Loucy (cell line): ENCODE results near the gene RBM20.

Experiments used
- EZH2phosphoT487 ChIP-seq: fragments of 200-600 bp; IDR thresholded peaks from 2 replicates; pipeline ENCODE4 v1.6.1; 2018; ENCODE audit warnings: antibody characterized with exemption, mild to moderate bottlenecking, moderate library complexity, borderline replicate concordance
- TF ChIP-seq, protein P1 (sequence below): fragments of 200-600 bp; sonication (generic); conservative IDR thresholded peaks from 2 replicates; pipeline ENCODE4 v1.5.1; 2014; ENCODE audit warnings: mild to moderate bottlenecking, antibody characterized with exemption, low read length

- TF ChIP-seq, protein P1, sequence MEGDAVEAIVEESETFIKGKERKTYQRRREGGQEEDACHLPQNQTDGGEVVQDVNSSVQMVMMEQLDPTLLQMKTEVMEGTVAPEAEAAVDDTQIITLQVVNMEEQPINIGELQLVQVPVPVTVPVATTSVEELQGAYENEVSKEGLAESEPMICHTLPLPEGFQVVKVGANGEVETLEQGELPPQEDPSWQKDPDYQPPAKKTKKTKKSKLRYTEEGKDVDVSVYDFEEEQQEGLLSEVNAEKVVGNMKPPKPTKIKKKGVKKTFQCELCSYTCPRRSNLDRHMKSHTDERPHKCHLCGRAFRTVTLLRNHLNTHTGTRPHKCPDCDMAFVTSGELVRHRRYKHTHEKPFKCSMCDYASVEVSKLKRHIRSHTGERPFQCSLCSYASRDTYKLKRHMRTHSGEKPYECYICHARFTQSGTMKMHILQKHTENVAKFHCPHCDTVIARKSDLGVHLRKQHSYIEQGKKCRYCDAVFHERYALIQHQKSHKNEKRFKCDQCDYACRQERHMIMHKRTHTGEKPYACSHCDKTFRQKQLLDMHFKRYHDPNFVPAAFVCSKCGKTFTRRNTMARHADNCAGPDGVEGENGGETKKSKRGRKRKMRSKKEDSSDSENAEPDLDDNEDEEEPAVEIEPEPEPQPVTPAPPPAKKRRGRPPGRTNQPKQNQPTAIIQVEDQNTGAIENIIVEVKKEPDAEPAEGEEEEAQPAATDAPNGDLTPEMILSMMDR = no peak
- no peak for TF ChIP-seq EZH2phosphoT487
Observed at GRCh38 chr10:110794808-110795207, 150.7 kb downstream of the RBM20 start.
